GM19467 (cell line): ENCODE data around the gene INTS1.

ENCODE experiments used
- ATAC-seq: cut with Tn5 transposase; IDR thresholded peaks from one replicate; pipeline ENCODE4 v1.9.1; 2021; ENCODE audit warnings: mild to moderate bottlenecking, moderate library complexity; ENCODE audit not compliant: unreplicated experiment

Gene INTS1

DNA sequence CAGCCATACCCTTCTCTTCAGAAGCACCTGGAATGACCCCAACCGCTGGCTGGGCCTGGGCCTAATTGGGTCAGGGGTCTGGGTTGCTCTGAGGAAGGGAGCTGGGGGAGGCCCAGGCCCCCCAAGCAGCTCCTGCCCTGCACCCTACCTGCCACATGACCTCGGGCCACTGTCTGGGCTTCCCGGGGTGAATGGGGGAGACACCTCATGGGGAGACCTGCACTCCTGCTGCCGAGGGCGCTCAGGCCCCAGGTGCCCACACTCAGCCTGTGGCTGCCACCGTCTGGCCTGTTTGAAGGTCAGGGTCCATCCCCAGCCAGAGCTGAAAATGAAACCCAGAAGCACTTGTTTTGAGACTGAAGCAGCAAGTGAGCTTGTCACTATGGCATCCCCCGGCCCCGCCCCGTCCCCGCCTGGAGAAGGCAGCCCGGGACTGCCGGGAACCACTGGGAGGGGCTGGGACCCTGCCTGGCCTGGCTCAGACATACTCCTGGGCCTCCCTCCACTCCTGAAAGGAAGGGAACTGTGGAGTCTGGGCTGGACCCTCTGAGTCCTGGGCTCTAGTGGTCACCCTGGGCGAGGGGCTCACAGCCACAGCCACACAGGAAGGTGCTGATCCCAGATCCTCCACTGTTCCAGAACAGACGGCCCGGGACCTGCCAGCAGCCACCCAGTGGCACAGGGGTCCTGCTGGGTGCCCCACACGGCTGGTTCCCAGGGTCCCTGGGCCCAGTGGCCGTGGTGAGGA lies 37.5 kb downstream of the INTS1 start:
- ATAC-seq = no peak

DNA sequence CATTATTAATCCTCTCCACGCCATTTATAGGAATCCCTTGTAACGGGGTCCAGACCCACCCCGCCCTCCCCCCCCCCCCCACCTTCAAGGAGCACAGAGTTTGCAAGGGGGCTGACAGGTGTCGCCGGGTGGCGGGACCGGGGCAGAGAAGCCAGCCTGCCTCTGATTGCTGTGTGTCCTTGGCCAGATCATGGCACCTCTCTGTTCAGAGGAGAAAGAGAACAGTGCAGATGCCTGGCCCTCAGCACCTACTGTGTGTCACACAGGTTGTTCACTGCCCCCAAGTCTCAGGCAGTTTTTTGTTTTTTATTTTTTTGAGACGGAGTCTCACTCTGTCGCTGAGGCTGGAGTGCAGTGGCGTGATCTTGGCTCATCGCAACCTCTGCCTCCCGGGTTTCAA lies 39.5 kb downstream of the INTS1 start:
- no peak for ATAC-seq

GRCh38 chr7:1463676-1464223 lies 40.4 kb downstream of the INTS1 start:
- no peak for ATAC-seq

GRCh38 chr7:1461646-1462375 lies 42.4 kb downstream of the INTS1 start:
- no peak for ATAC-seq

DNA sequence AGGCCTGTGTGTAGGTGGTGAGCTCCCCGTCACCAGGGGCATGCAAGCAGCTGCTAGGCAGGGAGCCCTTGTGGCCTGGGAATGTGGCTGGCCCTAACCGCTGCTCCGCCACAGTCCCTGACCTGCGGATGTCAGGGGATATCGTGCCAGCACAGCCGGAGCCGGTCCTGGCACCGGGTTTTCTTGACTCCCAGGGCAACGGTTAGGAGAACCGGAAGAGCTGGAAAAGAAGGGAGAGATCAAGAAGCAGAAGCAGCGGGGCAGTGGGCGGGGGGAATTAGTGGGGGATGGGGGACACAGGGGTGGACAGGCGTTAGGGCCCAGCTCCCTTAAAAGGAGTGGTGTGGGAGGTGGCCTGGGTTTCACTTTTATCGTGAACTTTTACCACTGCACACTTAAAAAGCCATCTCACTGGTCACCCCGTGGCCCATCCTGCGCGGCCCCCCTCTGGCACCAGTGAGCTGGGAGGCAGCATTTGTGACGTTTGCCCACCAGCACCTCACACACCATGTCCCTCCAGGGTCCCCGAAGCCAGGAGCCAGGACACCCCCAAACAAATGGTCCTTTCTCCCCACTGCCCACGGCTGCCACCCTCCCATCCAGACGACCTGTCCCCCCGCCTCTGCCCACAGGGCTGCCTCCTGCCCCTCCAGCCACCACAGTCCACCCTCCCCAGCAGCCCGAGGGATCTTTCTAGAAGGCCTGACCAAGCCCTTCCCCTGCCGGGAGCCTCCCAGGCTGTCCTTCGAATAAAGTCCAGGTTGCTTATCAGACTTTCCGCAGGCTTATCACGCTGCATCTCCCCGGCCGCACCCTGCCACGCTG lies 43.2 kb downstream of the INTS1 start:
- no peak for ATAC-seq

DNA sequence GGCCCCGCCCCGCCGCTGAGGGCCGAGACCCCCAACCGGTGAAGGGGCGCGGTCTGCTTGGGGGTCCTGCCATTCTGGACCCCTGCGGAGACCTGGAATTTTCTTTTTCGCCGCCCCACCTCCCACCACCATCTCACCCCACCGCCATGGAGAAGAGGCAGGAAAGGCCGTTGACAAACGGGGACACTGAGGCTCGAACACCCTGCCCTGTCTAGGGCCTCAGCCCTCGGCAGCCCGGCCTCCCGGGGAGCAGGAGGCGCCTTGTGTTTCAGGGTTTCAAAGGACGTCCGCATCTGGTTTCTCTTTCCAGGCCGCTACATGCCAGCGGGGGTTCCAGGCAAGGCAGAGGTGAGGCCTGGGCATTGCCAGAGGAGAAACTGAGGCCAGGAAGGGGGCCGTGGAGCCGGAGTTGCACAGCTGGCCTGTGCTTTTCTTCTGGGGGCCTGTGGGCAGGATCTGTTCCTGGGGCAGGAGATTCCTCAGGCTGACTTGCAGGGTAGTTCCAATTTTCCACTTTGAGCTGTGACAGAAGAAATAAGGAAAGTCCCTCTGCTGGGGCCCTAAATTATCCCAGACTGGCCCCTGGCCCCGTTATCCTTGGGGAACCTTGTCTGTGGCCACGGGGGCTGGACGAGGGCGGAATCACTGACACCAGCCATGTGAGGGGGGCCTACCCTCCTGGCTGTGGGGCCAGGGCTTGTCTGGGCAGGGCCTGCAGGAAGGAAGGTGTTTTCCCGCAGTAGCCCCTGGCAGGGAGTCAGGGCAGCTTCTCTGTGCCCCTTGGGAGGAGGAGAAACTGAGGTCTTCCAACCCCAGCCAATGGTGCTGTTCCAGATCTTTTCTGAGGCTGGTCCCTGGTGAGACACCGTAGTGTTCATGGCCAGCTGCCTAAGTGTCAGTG lies 44.0 kb downstream of the INTS1 start:
- ATAC-seq = no peak

DNA sequence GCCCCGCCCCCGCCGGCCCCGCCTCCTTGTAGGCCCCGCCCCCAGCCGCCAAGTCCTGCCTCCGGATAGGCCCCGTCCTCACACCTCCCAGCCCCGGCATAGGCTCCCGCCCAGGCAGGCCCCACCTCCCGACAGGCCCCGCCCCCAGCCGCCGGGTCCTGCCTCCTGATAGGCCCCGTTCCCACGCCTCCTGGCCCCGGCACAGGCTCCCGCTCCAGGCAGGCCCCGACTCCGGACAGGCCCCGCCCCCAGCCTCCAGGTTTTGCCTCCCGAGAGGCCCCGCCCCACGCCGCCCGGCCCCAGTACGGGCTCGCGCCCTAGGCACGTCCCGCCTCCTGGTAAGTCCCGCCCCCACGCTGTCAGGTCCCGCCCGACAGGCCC lies 44.7 kb downstream of the INTS1 start:
- ATAC-seq = peak; percentile 96

DNA sequence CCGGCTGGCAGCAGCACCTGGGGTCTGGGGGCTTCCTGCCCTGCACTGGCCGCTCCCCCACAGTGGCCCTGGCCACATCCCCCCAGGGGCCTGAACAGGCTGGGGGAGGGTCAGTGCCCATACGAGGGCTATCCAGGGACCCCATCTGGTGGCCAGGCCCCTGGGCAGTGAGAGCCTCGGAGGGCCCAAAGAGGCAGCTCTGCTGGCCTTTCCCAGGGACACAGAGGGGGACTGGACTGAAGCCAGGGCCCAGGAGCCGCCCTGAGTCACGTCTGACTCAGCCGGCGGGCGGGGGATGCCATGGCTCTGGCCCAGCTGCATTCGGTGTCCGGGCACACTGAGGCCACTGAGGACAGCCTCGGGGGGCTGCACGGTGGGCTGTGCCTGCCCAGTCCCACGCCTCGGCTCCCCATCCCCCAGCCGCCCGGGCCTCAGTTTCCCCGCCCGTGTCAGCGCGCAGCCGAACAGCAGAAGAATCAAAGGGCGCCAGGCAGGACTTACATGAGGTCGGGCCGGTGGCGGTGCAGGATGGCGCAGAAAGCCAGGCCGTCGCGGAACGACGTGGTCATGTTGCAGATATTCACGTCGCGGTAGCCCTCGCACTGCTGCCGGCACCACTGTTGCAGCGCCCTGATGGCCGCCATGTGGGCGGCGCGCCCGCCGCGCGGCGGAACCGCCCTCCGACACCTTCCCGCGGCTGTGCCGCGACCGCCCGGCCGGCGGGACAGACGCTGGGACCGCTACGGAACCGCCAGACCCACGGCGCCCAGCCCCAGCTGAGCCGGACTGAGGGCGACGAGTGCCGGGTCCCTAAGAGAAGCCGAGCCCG lies 45.3 kb downstream of the INTS1 start, which contains the start of gene MICALL2:
TSS of gene MICALL2 (minus strand) at position 788 of the 829 bp plus-strand sequence. CDS start at position 644, 144 bp downstream.
- ATAC-seq = peak; percentile 31

GRCh38 chr7:1457949-1458682 lies 46.1 kb downstream of the INTS1 start:
- ATAC-seq = no peak

- ATAC-seq = no peak
Measured at GRCh38 chr7:1457059-1457948, 46.9 kb downstream of the INTS1 start.

DNA sequence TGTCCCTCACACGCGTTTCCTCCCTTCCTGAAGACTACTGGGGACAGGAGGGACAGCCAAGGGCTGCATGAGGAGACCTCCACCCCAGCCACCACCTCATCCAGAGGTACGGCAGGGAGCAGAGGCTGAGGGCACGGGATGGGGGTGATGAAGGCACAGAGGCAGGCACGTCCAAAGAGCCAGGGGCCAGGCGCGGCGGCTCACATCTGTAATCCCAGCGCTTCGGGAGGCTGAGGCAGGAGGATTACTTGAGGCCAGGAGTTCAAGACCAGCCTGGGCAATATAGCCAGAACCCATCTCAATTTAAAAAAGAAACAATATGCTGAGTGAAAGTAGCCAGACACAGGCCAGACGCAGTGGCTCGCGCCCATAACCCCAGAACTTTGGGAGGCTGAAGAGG lies 48.2 kb downstream of the INTS1 start:
- no peak for ATAC-seq

GRCh38 chr7:1455241-1455939 lies 48.8 kb downstream of the INTS1 start:
- no peak for ATAC-seq

- ATAC-seq = no peak
Measured at GRCh38 chr7:1454542-1454941, 49.6 kb downstream of the INTS1 start.

- no peak for ATAC-seq
Measured at GRCh38 chr7:1452205-1452604, 52.0 kb downstream of the INTS1 start.

DNA sequence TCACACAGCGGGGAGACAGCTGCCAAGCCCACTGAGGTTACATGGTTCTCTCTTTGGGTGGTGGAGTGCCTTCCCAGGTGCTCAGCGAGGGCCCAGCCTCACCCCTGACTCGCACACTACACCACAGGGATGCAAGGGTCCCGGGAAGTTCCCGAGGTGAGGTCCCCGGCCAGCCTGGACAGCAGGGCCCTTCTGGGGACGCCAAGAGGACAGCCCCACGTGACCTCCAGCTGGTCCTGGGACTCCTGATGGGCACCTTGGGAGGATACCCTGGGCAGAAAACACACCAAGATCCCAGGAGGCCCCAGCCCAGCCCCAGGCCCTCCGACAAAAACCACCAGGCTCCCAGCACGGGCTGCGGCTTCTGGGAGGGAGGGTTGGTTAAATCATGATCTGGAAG lies 53.2 kb downstream of the INTS1 start:
- no peak for ATAC-seq

- no peak for ATAC-seq
Measured at GRCh38 chr7:1450431-1450830, 53.8 kb downstream of the INTS1 start.

- ATAC-seq = no peak
Measured at GRCh38 chr7:1449951-1450350, 54.2 kb downstream of the INTS1 start.
